HUES48 (cell line): ENCODE data around the gene LDLRAP1.
A peak's percentile ranks its signal among the peaks of the same experiment; 100 is the strongest.

ENCODE experiments used
- H3K27ac ChIP-seq: one replicate; pipeline ENCODE4 v1.7.0; 2013; ENCODE audit warnings: low read depth, low read length, inconsistent platforms
- H3K27me3 ChIP-seq: 2 replicates; pipeline ENCODE4 v1.6.1; 2013; ENCODE audit warnings: mild to moderate bottlenecking, low read length; ENCODE audit not compliant: control insufficient read depth, insufficient read depth
- H3K36me3 ChIP-seq: 2 replicates; pipeline ENCODE4 v1.6.1; 2013; ENCODE audit warnings: low read length; ENCODE audit not compliant: control insufficient read depth, insufficient read depth
- H3K4me1 ChIP-seq: 2 replicates; pipeline ENCODE4 v1.6.1; 2013; ENCODE audit warnings: mild to moderate bottlenecking, low read length; ENCODE audit not compliant: control insufficient read depth, insufficient read depth
- H3K4me3 ChIP-seq: 2 replicates; pipeline ENCODE4 v1.5.1; 2013; ENCODE audit warnings: mild to moderate bottlenecking, low read depth, low read length
- H3K9ac ChIP-seq: 2 replicates; pipeline ENCODE4 v1.6.1; 2013; ENCODE audit warnings: mild to moderate bottlenecking, low read depth, low read length, moderate library complexity
- H3K9me3 ChIP-seq: 2 replicates; pipeline ENCODE4 v1.6.1; 2013; ENCODE audit warnings: low read length; ENCODE audit not compliant: control insufficient read depth, insufficient read depth

Gene LDLRAP1

DNA sequence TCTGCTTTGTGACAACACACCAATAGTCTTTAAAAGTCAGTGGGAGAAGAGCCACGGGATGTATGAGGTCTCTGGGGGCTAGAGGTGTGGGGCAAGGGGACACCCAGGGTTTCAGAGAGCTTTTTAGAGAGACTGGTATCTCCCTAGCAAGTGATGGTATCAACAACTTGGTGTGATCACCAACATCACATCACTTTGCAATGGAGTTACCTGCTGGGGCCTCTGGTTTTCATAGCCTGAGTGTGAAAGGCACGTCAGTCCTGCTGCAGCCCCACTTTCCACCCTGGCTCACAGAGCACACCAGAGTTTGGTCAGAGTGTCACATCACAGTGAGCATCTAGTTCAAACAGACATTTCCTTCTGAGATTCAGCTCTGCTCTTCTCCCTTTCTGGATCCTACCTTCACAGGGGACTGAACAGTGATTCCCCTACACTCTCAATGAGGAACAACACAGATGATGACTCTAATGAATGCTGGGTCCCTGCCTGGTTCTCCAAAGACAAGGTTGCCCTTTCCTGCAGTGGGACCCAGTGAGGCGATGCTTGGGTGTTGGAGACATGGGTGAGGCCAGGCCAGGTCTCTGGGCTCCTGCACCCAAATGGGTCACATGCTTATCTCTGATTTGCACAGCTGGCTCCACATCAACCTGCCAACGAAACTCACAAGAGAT is 71.2 kb downstream of the LDLRAP1 start:
- H3K27ac ChIP-seq = no peak overlapping the region
- H3K9ac ChIP-seq = no peak overlapping the region
- H3K36me3 ChIP-seq = no peaks in the 10 kb centered on the region
- H3K9me3 ChIP-seq = no peaks in the 10 kb centered on the region
- H3K4me3 ChIP-seq = no peak overlapping the region
- H3K27me3 ChIP-seq = peaks cover 16% of the 10 kb centered on the region
- peaks cover 25% of the 10 kb centered on the region for H3K4me1 ChIP-seq

DNA sequence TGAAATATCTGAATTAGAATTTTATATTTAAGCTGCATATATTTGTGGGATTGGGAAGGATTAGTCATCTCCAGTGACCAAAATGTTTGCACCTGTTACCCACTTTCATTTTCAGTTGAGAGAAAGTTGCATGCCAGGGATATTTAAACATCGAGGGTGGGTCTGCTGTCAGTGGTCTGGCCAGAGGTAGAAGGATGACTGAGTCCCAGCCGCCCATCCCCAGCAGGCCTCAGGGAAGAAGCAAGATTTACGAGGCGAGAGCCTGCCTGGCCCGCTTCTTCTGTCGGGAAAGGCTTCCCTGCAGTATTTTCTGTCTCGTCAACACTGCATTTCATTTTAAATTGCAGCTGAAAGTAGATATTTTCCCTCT is 71.8 kb downstream of the LDLRAP1 start:
- peaks cover 16% of the 10 kb centered on the region for H3K27me3 ChIP-seq
- peaks cover 23% of the 10 kb centered on the region for H3K4me1 ChIP-seq
- H3K9me3 ChIP-seq = no peaks in the 10 kb centered on the region
- H3K9ac ChIP-seq = no peak overlapping the region
- no peaks in the 10 kb centered on the region for H3K36me3 ChIP-seq
- H3K4me3 ChIP-seq = no peak overlapping the region
- H3K27ac ChIP-seq = no peak overlapping the region

GRCh38 chr1:25615563-25616094 is 72.2 kb downstream of the LDLRAP1 start:
- Histone ChIP-seq H3K4me3 (peak overlapping the region; percentile 78), H3K36me3 (no peaks in the 10 kb centered on the region), H3K9me3 (no peaks in the 10 kb centered on the region), H3K27me3 (peaks cover 16% of the 10 kb centered on the region), H3K9ac (no peak overlapping the region), H3K4me1 (peaks cover 22% of the 10 kb centered on the region), H3K27ac (no peak overlapping the region)

GRCh38 chr1:25616095-25616986 is 72.9 kb downstream of the LDLRAP1 start, which contains the start of gene MAN1C1:
Gene MAN1C1 (plus strand): TSS chr1:25616791. CDS start chr1:25617798, 1,007 bp downstream.
- Histone ChIP-seq H3K9ac (0 out of 2 replicates have a peak within 1 kb of the TSS, but pooled peaks have one; percentile 25), H3K4me3 (peak within 1 kb of the TSS; percentile 78), H3K27ac (no peak within 1 kb of the TSS), H3K4me1 (peaks cover 22% of the 10 kb centered on the region), H3K27me3 (peaks cover 16% of the 10 kb centered on the region), H3K9me3 (no peaks in the 10 kb centered on the region), H3K36me3 (no peaks in the 10 kb centered on the region)

GRCh38 chr1:25616987-25617624 is 73.7 kb downstream of the LDLRAP1 start:
- H3K4me3 ChIP-seq = peak overlapping the region; percentile 73
- H3K27ac ChIP-seq = no peak overlapping the region
- H3K9ac ChIP-seq = 0 out of 2 replicates have a peak overlapping the region, but pooled peaks have one; percentile 25
- H3K36me3 ChIP-seq = no peaks in the 10 kb centered on the region
- H3K9me3 ChIP-seq = no peaks in the 10 kb centered on the region
- H3K4me1 ChIP-seq = peaks cover 22% of the 10 kb centered on the region
- peaks cover 16% of the 10 kb centered on the region for H3K27me3 ChIP-seq

DNA sequence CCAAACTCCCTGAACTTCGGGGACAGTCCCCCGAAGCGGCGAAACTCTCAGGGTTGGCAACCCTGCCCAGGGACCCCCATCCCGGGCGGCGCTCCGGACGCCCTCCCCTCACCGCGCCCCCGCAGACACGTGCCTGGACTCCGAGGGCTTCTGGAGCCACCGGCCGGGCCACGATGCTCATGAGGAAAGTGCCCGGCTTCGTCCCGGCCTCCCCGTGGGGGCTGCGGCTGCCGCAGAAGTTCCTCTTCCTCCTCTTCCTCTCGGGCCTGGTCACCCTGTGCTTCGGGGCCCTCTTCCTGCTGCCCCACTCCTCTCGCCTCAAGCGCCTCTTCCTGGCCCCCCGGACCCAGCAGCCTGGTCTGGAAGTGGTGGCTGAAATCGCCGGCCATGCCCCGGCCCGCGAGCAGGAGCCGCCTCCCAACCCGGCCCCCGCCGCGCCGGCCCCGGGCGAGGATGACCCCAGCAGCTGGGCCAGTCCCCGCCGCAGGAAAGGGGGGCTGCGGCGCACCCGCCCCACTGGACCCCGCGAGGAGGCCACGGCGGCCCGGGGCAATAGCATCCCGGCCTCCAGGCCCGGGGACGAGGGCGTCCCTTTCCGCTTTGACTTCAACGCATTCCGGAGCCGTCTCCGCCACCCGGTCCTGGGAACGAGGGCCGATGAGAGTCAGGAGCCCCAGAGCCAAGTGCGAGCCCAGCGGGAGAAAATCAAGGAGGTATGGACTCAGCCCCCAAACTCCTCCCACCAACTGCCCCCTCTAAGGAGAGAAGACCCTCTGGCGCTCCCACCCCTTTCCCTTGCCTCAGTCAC is 74.4 kb downstream of the LDLRAP1 start:
- Histone ChIP-seq H3K27ac (no peak overlapping the region), H3K36me3 (no peaks in the 10 kb centered on the region), H3K27me3 (peaks cover 16% of the 10 kb centered on the region), H3K9ac (0 out of 2 replicates have a peak overlapping the region, but pooled peaks have one; percentile 25), H3K4me1 (peaks cover 22% of the 10 kb centered on the region), H3K4me3 (peak overlapping the region; percentile 73), H3K9me3 (no peaks in the 10 kb centered on the region)

GRCh38 chr1:25618433-25618808 is 75.0 kb downstream of the LDLRAP1 start:
- Histone ChIP-seq H3K4me3 (peak overlapping the region; percentile 73), H3K9ac (no peak overlapping the region), H3K9me3 (no peaks in the 10 kb centered on the region), H3K27ac (no peak overlapping the region), H3K4me1 (peaks cover 22% of the 10 kb centered on the region), H3K36me3 (no peaks in the 10 kb centered on the region), H3K27me3 (peaks cover 16% of the 10 kb centered on the region)
